Measurements from ENCODE around the gene ANP32A.
A peak's percentile ranks its signal among the peaks of the same experiment; 100 is the strongest.

ANP32A gene

GRCh38 chr15:68819495-68820294 lies 1.0 kb downstream of the ANP32A start:
- DNase-seq (ENCODE audit: low spot score), result peak; percentile 27

- no peak for DNase-seq (ENCODE audit: low spot score)
Measured at GRCh38 chr15:68818769-68819494, 1.8 kb downstream of the ANP32A start.

- peak; percentile 56 for DNase-seq (ENCODE audit: low spot score)
Measured at GRCh38 chr15:68818066-68818768, 2.5 kb downstream of the ANP32A start.

- peak; percentile 69 for DNase-seq (ENCODE audit: low spot score)
Measured at GRCh38 chr15:68817304-68818065, 3.2 kb downstream of the ANP32A start.

GRCh38 chr15:68816795-68817303 lies 3.8 kb downstream of the ANP32A start:
- no peak for DNase-seq (ENCODE audit: low spot score)

GRCh38 chr15:68816158-68816557 lies 4.5 kb downstream of the ANP32A start:
- DNase-seq (ENCODE audit: low spot score), result no peak

- DNase-seq (ENCODE audit: low spot score), result no peak
Measured at GRCh38 chr15:68815598-68815997, 5.1 kb downstream of the ANP32A start.

GRCh38 chr15:68814596-68814995 lies 6.1 kb downstream of the ANP32A start:
- no peak for DNase-seq (ENCODE audit: low spot score)

- no peak for DNase-seq (ENCODE audit: low spot score)
Measured at GRCh38 chr15:68812597-68813431, 7.9 kb downstream of the ANP32A start.

- no peak for DNase-seq (ENCODE audit: low spot score)
Measured at GRCh38 chr15:68812069-68812468, 8.6 kb downstream of the ANP32A start.

- DNase-seq (ENCODE audit: low spot score), result no peak
Measured at GRCh38 chr15:68809517-68809916, 11.2 kb downstream of the ANP32A start.

GRCh38 chr15:68808770-68809169 lies 11.9 kb downstream of the ANP32A start:
- no peak for DNase-seq (ENCODE audit: low spot score)

GRCh38 chr15:68808091-68808490 lies 12.6 kb downstream of the ANP32A start:
- DNase-seq (ENCODE audit: low spot score), result no peak

GRCh38 chr15:68807249-68807648 lies 13.4 kb downstream of the ANP32A start:
- no peak for DNase-seq (ENCODE audit: low spot score)

- no peak for DNase-seq (ENCODE audit: low spot score)
Measured at GRCh38 chr15:68806220-68807060, 14.3 kb downstream of the ANP32A start.

- DNase-seq (ENCODE audit: low spot score), result no peak
Measured at GRCh38 chr15:68802373-68802772, 18.3 kb downstream of the ANP32A start.

GRCh38 chr15:68801572-68802148 lies 19.0 kb downstream of the ANP32A start:
- no peak for DNase-seq (ENCODE audit: low spot score)

GRCh38 chr15:68800875-68801274 lies 19.8 kb downstream of the ANP32A start:
- DNase-seq (ENCODE audit: low spot score), result no peak

GRCh38 chr15:68798346-68799094 lies 22.2 kb downstream of the ANP32A start:
- no peak for DNase-seq (ENCODE audit: low spot score)
